GM19438 (cell line): ENCODE data around the gene ARHGAP44.
"Not testable (repeated sequence)": the region's sequence is repeated elsewhere in the genome, so short reads cannot be mapped to it uniquely, and the experiment has no call there.

ENCODE experiments used
- ATAC-seq: cut with Tn5 transposase; IDR thresholded peaks from one replicate; pipeline ENCODE4 v1.9.1; 2021; ENCODE audit warnings: low read depth; ENCODE audit not compliant: unreplicated experiment

Gene ARHGAP44

DNA sequence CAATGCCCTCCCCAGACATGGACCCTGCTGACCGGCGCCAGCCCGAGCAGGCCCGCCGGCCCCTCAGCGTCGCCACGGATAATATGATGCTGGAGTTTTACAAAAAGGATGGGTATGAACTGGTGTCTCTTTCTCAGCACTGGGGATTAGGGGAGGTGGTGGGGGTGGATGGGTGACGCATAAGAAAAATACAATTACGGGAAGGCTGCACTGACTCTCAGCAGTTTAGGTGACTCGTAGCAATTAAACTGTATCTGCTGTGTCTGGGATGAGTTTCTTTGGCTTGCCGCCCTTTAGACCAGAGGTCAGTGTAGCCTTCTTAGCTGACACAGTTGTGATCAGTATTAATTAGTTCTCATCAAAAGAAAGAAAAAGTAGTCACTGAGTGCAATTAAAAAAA lies 169.5 kb downstream of the ARHGAP44 start:
- ATAC-seq = no peak

DNA sequence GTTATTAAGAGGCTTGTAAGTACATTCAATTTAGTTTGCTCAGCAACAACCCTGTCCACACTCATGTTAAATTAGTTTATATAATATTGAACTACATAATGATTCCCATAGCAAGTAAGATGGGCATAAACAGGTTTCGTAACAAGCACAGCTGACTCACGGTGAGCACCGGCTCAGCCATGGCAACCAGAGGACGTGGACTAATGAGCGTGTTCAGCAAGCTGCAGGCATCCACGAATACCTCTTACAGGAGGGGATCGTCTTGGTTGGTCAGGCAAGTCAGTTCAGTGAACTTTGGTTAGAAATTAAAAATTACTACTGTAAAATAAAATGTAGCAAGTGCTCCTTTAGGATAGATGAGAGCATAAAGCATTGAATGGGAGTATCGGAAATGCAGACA lies 170.1 kb downstream of the ARHGAP44 start:
- ATAC-seq = no peak

DNA sequence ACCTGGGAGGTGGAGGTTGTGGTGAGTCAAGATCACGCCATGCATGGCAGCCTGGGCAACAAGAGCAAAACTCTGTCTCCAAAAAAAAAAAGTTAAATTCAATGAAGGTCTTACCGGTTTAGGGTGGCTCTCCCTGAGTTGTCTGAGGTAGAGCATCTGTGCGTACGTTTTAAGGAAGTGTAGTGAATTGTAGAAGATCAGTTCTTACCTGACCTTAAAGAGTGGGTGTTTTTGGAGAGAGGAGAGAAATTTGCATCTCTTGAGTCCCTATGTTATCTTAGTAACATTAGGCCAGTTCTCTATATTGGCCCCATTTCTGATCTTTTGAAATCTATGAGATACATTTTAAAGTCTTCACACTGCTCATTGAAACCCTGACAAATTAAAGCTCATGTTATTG lies 172.4 kb downstream of the ARHGAP44 start:
- ATAC-seq = no peak

DNA sequence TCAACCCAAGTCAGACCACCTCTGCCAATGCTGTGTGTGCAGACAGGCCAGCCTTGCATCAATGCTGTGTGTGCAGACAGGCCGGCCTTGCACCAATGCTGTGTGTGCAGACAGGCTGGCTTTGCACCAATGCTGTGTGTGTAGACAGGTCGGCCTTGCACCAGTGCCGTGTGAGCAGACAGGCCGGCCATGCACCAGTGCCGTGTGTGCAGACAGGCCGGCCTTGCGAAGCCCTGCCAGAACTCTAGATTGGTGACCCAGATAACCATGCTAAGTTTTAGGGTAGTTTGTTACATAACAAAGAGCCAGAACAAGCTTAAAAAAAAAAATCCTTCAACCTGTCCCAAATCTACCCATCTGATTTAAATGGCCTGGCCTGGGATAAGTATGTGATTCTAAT lies 174.2 kb downstream of the ARHGAP44 start:
- ATAC-seq = no peak

DNA sequence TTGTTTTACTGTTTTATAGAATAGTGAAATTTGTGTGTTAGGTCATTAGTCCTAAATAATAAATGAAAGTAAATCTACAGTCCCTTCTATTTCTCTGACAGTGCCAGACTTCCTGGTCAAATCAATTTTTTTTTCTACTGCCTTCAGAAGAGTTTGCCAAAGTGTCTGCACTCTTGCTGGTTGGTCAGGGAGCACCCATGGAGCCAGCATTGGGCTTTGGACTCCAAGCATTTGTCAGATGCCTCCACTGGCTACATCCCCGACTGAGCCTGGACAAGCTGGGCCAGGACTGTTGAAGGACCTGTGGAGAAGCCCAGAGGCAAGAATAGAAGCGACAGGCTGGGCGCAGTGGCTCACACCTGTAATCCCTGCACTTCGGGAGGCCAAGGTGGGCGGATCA lies 174.9 kb downstream of the ARHGAP44 start:
- no peak for ATAC-seq

DNA sequence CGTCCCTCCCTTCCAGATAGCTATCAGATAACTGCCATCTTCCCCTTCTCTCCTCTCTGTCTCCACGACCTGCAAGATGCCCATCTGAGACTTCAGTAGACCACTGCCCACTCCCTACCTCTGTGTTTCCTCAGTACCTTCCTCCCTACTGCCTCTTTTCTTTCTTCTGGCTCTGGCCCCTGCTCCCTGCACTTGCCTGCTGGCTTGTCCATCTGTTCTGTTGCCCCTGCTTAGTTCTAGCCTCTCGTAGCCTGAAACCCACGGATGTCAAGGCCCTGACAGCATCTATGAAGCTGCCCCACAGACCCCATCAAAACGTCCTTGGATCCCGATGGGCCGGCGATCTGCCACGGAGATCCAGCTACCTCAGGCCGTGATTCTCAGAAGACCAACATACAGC lies 175.5 kb downstream of the ARHGAP44 start:
- ATAC-seq = no peak

DNA sequence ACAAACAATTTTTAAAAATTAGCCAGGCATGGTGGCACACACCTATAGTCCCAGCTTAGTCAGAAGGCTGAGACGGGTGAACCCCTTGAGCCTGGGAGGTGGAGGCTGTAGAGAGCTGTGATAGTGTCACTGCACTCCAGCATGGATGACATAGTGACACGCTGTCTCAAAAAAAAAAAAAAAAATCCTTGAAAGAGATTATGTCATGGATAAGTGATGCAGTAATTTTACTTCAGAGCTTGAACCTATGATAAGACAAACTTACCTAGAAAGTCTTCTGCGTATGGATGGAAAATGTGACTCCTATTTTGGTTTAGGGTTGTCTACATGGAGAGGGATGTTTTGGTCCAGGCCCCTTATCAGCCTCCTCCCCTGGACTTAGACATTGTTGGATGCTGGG lies 176.7 kb downstream of the ARHGAP44 start:
- no peak for ATAC-seq

DNA sequence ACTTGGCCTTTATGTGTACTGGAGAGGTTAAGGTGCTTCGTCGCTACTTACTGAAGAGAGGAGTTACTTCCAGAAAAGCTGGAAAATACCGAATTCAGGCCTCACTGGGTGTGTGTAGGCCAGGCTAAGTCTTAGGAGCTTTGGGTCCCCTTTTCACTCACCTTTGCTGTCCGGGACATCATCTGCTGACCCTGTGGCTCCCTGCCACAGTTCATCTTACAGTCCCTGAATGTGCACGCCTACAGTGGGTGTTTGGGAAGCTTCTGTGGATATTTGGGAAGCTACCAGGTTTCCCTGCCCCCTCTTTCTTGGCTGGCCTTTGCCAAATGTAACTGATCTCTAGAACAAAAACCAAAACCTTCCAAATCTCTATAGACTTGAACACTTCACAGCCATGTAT lies 177.1 kb downstream of the ARHGAP44 start:
- no peak for ATAC-seq

DNA sequence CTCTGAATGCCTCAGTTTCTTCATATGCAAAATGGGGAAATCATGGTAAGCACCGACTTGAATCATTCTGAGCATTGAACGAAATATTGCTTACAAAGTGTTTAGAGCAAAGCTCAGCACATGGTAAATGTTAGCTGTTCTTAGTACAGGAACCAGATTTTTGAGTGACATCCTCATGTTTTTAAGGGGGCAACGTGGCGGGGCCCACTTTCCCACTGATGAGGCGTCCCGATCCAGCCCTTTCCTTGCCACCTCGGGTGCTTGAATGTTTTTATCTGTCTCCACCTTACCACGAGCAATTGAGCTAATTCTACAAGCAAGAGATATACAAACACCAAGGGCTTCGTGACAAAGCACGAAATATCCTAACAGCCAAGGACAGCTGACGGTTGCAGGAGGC lies 178.7 kb downstream of the ARHGAP44 start:
- ATAC-seq = no peak

DNA sequence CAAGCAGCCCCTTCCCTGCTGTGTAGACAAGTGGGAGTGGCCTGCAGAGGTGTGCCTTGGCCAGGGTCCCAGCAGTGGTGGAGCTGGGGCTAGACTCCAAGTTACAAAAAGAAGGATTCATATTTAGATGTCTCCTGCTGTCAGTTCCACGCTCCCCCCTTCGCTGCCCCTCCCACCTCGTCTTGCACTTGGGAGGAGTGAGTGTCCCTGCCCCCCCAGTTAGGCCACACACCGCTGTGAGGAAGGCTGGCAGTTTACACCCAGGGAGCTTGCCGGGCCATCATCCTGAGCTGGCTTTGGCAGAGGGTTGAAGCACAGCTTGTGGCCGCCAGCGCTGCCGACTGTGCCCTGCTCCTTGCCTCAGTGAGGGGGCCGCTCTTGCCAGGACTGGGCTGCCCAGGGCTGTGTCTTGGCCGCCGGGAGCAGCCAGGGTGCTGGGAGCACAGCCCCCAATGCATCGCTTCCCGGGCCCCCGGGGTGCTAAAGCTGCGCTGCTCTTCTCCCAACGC lies 184.3 kb downstream of the ARHGAP44 start:
- no peak for ATAC-seq

DNA sequence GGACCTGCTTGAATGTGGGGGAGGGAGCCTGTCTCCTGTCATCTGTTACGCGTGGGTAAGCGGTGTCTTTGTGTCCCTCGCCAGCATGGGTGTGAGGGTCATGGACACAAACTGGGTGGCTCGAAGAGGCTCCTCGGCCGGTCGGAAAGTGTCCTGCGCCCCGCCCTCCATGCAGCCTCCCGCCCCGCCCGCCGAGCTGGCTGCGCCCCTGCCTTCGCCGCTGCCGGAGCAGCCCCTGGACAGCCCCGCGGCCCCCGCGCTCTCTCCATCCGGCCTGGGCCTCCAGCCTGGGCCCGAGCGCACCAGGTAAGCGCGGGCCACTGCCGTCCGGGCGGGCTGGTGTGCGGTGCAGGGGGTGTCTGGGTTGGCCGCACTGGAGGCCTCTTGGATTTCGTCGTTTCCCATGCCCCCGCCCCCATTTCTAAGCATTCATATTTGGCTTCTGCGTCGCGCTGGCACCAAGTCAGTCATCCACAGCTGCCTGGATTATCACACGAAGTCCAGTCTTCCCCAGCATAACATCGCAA lies 184.8 kb downstream of the ARHGAP44 start:
- no peak for ATAC-seq

DNA sequence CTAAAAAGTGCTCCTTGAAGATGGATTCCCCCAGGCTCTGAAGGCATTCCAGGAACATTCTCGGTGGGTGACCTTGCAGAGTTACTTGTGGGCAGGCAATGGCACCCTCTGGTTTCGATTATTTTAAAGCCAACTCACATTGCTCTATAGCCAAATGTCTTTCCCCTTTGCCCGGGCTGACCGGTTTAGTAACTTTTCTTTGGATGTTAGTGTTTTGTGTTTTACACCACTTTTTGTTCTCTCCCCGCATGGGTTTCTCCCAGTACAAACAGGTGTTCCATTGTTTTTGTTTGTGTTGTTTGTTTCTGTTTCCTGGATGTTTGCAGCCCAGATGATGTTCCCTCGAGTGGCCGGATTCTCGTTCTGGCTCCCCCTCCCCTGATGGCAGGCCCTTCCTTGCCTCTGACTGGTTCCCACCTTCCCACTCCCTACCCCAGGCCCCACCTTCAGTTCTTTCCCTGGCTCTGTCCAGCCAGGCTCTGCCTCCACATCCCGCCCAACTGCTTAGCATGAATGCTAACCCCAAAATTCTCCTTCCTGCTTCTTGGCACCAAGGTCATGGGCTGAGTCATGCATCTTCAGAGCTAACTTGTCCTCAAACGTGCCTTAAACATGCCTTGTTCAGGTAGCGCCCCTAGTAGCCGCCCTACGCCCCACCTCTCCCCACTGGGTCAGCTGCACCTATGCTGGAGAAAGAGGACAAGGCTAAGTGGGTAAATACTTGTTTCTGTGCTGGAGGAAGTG lies 187.9 kb downstream of the ARHGAP44 start:
- ATAC-seq = no peak

DNA sequence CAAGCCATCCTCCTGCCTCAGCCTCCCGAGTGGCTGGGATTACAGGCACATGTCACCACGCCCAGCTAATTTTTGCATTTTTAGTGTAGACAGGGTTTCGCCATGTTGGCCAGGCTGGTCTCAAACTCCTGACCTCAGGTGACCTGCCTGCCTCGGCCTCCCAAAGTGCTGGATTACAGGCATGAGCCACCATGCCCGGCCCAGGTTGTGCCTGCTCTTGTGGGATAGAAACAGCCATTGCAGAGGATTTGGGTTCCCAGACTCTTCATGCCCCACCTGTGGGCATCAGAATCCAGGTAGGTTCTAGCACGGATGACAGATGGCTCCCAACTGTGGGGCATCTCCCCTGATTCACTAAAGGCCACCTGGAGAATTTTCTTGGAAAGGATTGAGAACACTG lies 189.5 kb downstream of the ARHGAP44 start:
- not testable (repeated sequence) for ATAC-seq

DNA sequence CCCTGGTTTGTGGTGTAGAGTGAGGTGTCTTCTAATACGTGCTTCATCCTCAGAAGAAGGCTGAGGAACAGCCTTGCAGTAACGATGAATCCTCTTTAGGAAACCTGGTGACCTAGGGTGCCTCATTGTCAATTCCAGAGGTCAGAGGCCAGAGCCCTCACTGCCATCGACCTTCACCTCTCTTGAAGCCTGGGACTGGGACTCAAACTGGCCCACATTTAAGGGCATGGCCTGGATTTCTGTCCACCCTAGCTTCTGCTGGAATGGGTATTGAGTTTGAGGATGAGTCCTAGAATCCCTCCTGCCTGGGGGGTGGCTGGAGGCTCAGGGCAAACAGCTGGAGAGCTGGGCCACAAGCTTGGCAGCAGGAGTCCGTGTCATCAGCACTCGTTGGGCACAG lies 189.9 kb downstream of the ARHGAP44 start:
- ATAC-seq = no peak

DNA sequence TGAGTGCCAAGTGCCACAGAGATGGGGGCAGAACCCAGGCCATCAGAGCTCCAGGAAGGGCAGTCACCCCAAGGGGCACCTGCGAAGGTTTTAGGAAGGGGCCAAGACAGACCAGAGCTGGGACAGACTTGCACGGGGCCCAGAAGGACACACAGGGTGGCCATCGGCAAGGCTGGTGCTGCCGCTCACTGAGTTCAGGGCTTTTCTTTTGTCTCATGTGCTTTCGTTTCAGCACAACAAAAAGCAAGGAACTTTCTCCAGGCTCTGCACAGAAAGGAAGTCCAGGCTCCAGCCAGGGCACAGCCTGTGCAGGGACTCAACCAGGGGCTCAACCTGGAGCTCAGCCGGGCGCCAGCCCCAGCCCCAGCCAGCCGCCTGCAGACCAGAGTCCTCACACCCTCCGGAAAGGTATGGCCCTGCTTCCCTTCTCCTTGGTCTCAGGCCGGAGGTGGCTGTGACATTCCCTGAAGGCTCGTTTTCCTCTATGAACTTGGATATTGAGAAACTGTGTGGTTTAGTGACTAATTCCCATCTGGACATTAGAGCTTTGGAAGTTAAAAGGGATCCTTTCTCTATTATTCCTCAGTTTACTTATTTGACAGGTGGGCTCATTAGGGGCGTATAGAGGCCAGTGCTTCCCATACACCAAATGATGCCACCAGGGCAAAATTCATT lies 190.7 kb downstream of the ARHGAP44 start:
- ATAC-seq = no peak

DNA sequence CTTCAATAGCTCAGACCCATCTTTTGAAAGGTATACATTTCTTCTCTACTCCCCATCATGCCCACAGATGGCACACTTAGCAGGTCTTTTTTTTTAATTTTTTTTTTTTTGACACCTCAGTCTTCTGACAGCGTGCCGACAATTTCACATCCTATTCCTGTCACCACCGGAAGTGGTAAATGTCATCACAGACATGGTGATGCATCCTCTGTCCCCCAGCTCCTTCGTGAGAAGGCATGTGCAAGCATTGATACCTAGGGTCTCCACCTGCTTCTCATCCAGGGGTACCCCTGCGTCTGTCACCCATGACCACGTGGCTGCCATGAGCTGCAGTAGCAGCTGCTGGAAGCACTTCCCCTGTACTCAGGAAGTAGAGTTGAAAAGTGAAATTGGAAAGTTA lies 192.9 kb downstream of the ARHGAP44 start:
- no peak for ATAC-seq

DNA sequence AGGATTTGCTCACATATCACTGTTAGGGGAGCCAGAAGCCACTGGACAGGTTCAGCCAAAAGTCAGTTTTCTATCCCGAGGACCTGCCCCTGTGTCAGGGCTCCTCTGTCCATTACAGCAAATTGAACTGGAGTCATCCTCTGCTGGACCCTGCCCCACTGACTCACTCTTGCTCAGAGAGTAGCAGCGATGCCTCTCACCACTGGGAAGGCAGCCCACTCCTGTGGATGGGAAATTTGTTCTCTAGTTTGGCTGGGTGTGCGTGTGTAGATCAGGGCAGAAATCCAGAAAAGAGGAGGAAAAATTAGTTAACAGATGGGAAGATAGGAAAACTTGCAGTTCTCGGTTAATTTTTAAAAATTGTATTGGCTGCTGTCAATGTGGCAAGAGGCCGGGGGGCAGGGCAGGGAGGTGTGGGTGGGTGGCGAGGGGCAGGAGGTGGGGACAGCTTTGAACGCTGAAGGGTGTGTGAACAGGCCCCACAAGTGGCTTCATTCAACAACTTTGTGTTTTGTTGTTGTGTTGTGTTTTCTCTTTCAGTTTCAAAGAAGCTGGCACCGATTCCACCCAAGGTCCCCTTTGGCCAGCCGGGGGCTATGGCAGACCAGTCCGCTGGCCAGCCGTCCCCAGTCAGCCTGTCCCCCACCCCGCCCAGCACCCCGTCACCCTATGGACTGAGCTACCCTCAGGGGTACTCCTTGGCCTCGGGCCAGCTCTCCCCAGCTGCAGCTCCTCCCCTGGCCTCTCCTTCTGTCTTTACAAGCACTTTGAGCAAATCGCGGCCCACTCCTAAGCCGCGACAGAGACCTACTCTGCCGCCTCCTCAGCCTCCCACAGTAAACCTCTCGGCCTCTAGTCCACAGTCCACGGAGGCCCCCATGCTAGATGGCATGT lies 194.9 kb downstream of the ARHGAP44 start:
- ATAC-seq = no peak

DNA sequence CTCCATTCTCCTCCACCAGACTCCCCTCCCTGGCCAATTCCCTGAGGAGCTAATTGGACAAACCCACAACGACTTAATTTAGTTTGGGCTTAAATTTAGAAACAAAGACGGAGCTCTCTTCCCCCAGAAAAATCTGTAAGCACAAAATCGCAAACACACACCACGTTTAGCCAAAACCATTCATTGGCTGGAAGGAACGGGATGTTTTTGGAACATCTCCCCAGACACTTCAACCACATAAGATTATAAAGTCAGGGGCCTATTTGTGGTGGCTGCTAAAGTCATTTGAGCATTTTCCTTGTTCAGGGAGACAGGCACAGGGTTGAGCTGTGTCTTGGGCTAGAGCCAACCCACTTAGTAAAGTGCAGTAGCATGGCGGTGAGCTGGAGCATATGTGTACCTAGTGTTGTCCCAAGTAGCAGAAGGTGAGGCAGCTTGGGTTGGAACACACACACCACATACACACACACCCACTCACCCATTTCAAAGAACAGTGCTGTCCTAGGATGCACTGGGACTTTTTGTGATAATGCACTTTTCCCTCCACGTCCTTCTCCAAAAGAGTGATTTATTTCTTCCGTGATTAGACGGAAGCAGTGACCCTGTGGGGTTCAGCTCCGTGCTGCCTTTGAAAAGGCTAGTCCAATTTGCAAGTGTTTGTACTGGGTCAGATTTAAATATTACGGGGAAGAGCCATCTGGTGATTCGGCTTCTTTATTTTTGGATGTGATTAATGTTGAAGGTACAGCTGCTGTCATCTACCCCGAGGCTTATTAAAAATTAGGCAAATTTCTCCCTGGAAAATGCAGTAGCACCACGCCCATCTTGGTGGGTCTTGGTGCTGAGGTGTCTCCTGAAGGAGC lies 196.4 kb downstream of the ARHGAP44 start:
- ATAC-seq = no peak

DNA sequence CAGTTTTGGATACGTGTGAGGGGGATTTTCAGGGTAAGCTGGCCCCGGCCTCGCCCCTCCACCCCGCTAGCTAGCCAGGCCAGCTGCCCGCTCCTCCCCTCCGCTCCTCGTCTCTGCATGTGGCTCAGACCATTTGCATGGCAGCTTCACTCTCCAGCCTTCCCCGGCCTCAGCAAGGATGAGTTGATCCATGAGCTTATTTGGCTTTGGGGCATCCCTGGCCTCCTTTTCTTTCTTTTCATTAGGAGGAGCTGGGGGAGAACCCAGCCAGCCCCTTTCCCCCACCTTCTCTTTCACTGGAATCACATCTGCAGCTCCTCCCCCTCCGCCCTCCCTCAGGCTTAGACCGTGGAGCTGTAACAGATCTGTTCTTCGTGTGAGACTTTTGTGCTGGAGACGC lies 197.8 kb downstream of the ARHGAP44 start:
- ATAC-seq = no peak
